Gastrocnemius medialis (tissue), 4 donors: Measurements from ENCODE around the gene NHEJ1. TPM values are rescaled to one million over a fixed set of nuclear protein-coding genes. Genes with fewer than 3 reads are reported as not detected.
A peak's percentile ranks its signal among the peaks of the same experiment; 100 is the strongest.

ENCODE experiments used
- ATAC-seq, 2 donors: fragments of 150-250 bp; one replicate each; pipeline ENCODE4 v1.9.1; 2016
- DNase-seq, 2 donors: peaks; one replicate each; pipeline ENCODE4 v3.0.0-alpha.2; 2019
- H3K27ac ChIP-seq, 4 donors: fragments of 200-600 bp; sonication (generic); 1 replicate in 1 of 4; 2 replicates in 3 of 4; pipeline ENCODE4 v1.5.1; 2016 to 2018; ENCODE audit warnings: mild to moderate bottlenecking in 2 of 4, moderate library complexity in 1 of 4
- H3K27me3 ChIP-seq, 3 donors: fragments of 200-600 bp; sonication (generic) in 2 of 3; 1 replicate in 1 of 3; 2 replicates in 2 of 3; pipeline versions ENCODE4 v1.5.1 to v1.6.0; 2016 to 2019; ENCODE audit warnings: mild to moderate bottlenecking in 1 of 3, moderate library complexity in 1 of 3
- H3K36me3 ChIP-seq, 2 donors: fragments of 200-600 bp; sonication (generic) in 1 of 2; one replicate each; pipeline ENCODE4 v1.5.1; 2017 to 2018
- H3K4me1 ChIP-seq, 2 donors: fragments of 200-600 bp; sonication (generic) in 1 of 2; one replicate each; pipeline ENCODE4 v1.5.1; 2016 to 2017; ENCODE audit warnings: mild to moderate bottlenecking in 2 of 2
- H3K4me3 ChIP-seq, 4 donors: fragments of 200-600 bp; sonication (generic) in 3 of 4; 1 replicate in 1 of 4; 2 replicates in 3 of 4; pipeline ENCODE4 v1.5.1; 2016 to 2019; ENCODE audit warnings: mild to moderate bottlenecking in 2 of 4
- H3K9me3 ChIP-seq, 3 donors: fragments of 200-600 bp; sonication (generic) in 2 of 3; 1 replicate in 1 of 3; 2 replicates in 2 of 3; pipeline ENCODE4 v1.5.1; 2016 to 2019
- CTCF ChIP-seq, 5 experiments: fragments of 450-650 bp in 3 of 5; fragments of 200-600 bp in 2 of 5; sonication (generic) in 2 of 5; IDR thresholded peaks in 4 of 5; conservative IDR thresholded peaks in 1 of 5; 1 replicate in 4 of 5; 2 replicates in 1 of 5; pipeline ENCODE4 v1.5.1; 2016 to 2019; ENCODE audit warnings: antibody characterized with exemption in 5 of 5, mild to moderate bottlenecking in 3 of 5, moderate library complexity in 3 of 5
- POLR2A ChIP-seq, 2 donors: fragments of 450-650 bp; IDR thresholded peaks; one replicate each; pipeline ENCODE4 v1.6.1; 2017; ENCODE audit warnings: antibody characterized with exemption in 2 of 2, mild to moderate bottlenecking in 2 of 2, moderate library complexity in 2 of 2
- in situ Hi-C, 4 donors: fragments of 200-750 bp; cut with MboI; loops; one replicate each; pipeline versions ENCODE4 v1.15.0 to v1.8.0; 2017; ENCODE audit warnings: low sequenced_read_pairs in 4 of 4
- intact Hi-C: fragments of 100-400 bp; cut with DNase I; formaldehyde crosslinking; loops from one replicate; pipeline ENCODE4 v1.15.1; 2023; ENCODE audit warnings: low total_unique reads
- total RNA-seq, 4 donors: library from RNA; depleted of rRNA; stranded (reverse); fragments of >200 nt; gene quantifications; one replicate each; pipeline versions ENCODE4 v1.1.0 to v1.2.3, GENCODE V29; 2016

The NHEJ1 gene
- total RNA-seq, 4 donors from 2014 or later = 24.5 to 39.0 (median 26.4) TPM

- Histone ChIP-seq H3K4me1 (peaks cover 0 to 4% of the 10 kb centered on the region in 2 donors), H3K27me3 (peaks cover 36 to 63% (median 41%) of the 10 kb centered on the region in 3 donors), H3K4me3 (no peak overlapping the region), H3K27ac (no peak overlapping the region), H3K9me3 (no peaks in the 10 kb centered on the region), H3K36me3 (no peaks in the 10 kb centered on the region)
- no peak for DNase-seq
- intact Hi-C loops = no loop called here
- no peak for ATAC-seq
- in situ Hi-C loops = loop anchor here in 1 of 4 donors (10.0 kb wide), 1 partner anchor 262 kb away; the partner anchor contains the start of gene PTPRN
- no peak for TF ChIP-seq POLR2A (IDR thresholded peaks at IDR 0.05)
- TF ChIP-seq CTCF (IDR thresholded peaks at IDR 0.05 in 4 of 5, conservative IDR thresholded peaks at IDR 0.05 in 1 of 5) = no peak
These were observed 117.9 kb downstream of the NHEJ1 start for GRCh38 chr2:219042750-219043149.

- no peak for DNase-seq
- intact Hi-C loops = no loop called here
- no peak for TF ChIP-seq POLR2A (IDR thresholded peaks at IDR 0.05)
- TF ChIP-seq CTCF (IDR thresholded peaks at IDR 0.05 in 4 of 5, conservative IDR thresholded peaks at IDR 0.05 in 1 of 5) = no peak
- Histone ChIP-seq H3K9me3 (no peaks in the 10 kb centered on the region), H3K36me3 (no peaks in the 10 kb centered on the region), H3K27ac (no peak overlapping the region), H3K4me1 (peaks cover 0 to 4% of the 10 kb centered on the region in 2 donors), H3K27me3 (peaks cover 35 to 63% (median 36%) of the 10 kb centered on the region in 3 donors), H3K4me3 (no peak overlapping the region)
- no peak for ATAC-seq
- in situ Hi-C loops = loop anchor here in 1 of 4 donors (10.0 kb wide), 1 partner anchor 263 kb away; the partner anchor contains the start of gene PTPRN
These were observed 118.5 kb downstream of the NHEJ1 start for GRCh38 chr2:219042157-219042556.

- ATAC-seq (no peak), DNase-seq (no peak)
- Histone ChIP-seq H3K27me3 (peaks cover 35 to 63% (median 36%) of the 10 kb centered on the region in 3 donors), H3K27ac (no peak within 1 kb of the TSS), H3K9me3 (no peaks in the 10 kb centered on the region), H3K4me1 (peaks cover 0 to 4% of the 10 kb centered on the region in 2 donors), H3K4me3 (peak within 1 kb of the TSS in 2 of 4 donors; percentile 24 to 35), H3K36me3 (no peaks in the 10 kb centered on the region)
- no peak for TF ChIP-seq POLR2A (IDR thresholded peaks at IDR 0.05)
- no peak for TF ChIP-seq CTCF (IDR thresholded peaks at IDR 0.05 in 4 of 5, conservative IDR thresholded peaks at IDR 0.05 in 1 of 5)
- in situ Hi-C loops = loop anchor here in 1 of 4 donors (10.0 kb wide), 1 partner anchor 264 kb away; the partner anchor contains the start of gene PTPRN
- intact Hi-C loops = no loop called here
These were observed 119.4 kb downstream of the NHEJ1 start, which contains the start of gene CFAP65 for GRCh38 chr2:219041252-219041651. Gene CFAP65 (minus strand): TSS chr2:219041516. CDS start chr2:219039048, 2,468 bp downstream.

GRCh38 chr2:219038600-219038999, 122.0 kb downstream of the NHEJ1 start:
- in situ Hi-C loops (no loop called here), intact Hi-C loops (no loop called here)
- ATAC-seq (no peak), DNase-seq (no peak)
- peaks cover 29 to 51% (median 36%) of the 10 kb centered on the region in 3 donors for H3K27me3 ChIP-seq
- no peak overlapping the region for H3K4me3 ChIP-seq
- H3K9me3 ChIP-seq = no peaks in the 10 kb centered on the region
- no peaks in the 10 kb centered on the region for H3K36me3 ChIP-seq
- TF ChIP-seq POLR2A (IDR thresholded peaks at IDR 0.05) (no peak), CTCF (IDR thresholded peaks at IDR 0.05 in 4 of 5, conservative IDR thresholded peaks at IDR 0.05 in 1 of 5) (no peak)
- H3K27ac ChIP-seq = no peak overlapping the region
- H3K4me1 ChIP-seq = peaks cover 0 to 4% of the 10 kb centered on the region in 2 donors
